Mesodermal cell (in vitro differentiated cells): ENCODE results near the gene RBFOX2.

Experiments
- H3K27ac ChIP-seq: 2 replicates; pipeline ENCODE4 v1.7.0; 2013; ENCODE audit warnings: mild to moderate bottlenecking, low read depth, low read length, moderate library complexity; ENCODE audit not compliant: severe bottlenecking
- H3K36me3 ChIP-seq: 2 replicates; pipeline ENCODE4 v1.7.1; 2013; ENCODE audit warnings: mild to moderate bottlenecking, low read length, moderate library complexity; ENCODE audit not compliant: control insufficient read depth, insufficient read depth
- H3K4me1 ChIP-seq: one replicate; pipeline ENCODE4 v1.7.1; 2013; ENCODE audit warnings: mild to moderate bottlenecking, low read length; ENCODE audit not compliant: insufficient read depth, control insufficient read depth, poor library complexity, severe bottlenecking
- H3K4me3 ChIP-seq: 2 replicates; pipeline ENCODE4 v1.7.0; 2013; ENCODE audit warnings: low read length, control low read depth, mild to moderate bottlenecking; ENCODE audit not compliant: insufficient read depth, poor library complexity, severe bottlenecking; ENCODE audit errors: extremely low read depth
- H3K9me3 ChIP-seq: 2 replicates; pipeline ENCODE4 v1.7.1; 2013; ENCODE audit warnings: mild to moderate bottlenecking, low read length, moderate library complexity; ENCODE audit not compliant: control insufficient read depth
- WGBS, 2 experiments: methylation state at CpG; one replicate each; pipeline ENCODE4 v1.1.5; 2013; ENCODE audit warnings: missing lambda C conversion rate in 2 of 2; ENCODE audit not compliant: insufficient coverage in 2 of 2; 5-methylcytosine and 5-hydroxymethylcytosine counted together

Gene RBFOX2

GRCh38 chr22:36042240-36042639 lies 13.6 kb upstream of the RBFOX2 start:
- H3K4me1 ChIP-seq: no peaks in the 10 kb centered on the region
- H3K9me3 ChIP-seq: no peaks in the 10 kb centered on the region
- H3K36me3 ChIP-seq: no peaks in the 10 kb centered on the region
- H3K4me3 ChIP-seq: no peak overlapping the region
- H3K27ac ChIP-seq: no peak overlapping the region
- WGBS, 2 experiments: 80 to 97% methylated on average over 1 to 3 of the region's 5 CpGs

GRCh38 chr22:36039125-36039524 lies 10.5 kb upstream of the RBFOX2 start:
- H3K27ac ChIP-seq: no peak overlapping the region
- no peaks in the 10 kb centered on the region for H3K36me3 ChIP-seq
- H3K4me1 ChIP-seq: peaks cover 20% of the 10 kb centered on the region
- no peaks in the 10 kb centered on the region for H3K9me3 ChIP-seq
- H3K4me3 ChIP-seq: no peak overlapping the region
- 80% methylated on average over 1 of the region's 3 CpGs; no CpG with 5 or more reads in 1 of the 2 experiments for WGBS, 2 experiments

GRCh38 chr22:36037102-36037758 lies 8.6 kb upstream of the RBFOX2 start:
- 90 to 95% methylated on average over 7 to 8 of the region's 10 CpGs for WGBS, 2 experiments
- Histone ChIP-seq H3K4me1 (peaks cover 20% of the 10 kb centered on the region), H3K4me3 (no peak overlapping the region), H3K27ac (no peak overlapping the region), H3K9me3 (no peaks in the 10 kb centered on the region), H3K36me3 (no peaks in the 10 kb centered on the region)

- Histone ChIP-seq H3K9me3 (no peaks in the 10 kb centered on the region), H3K27ac (peak overlapping the region; percentile 17), H3K4me1 (peaks cover 20% of the 10 kb centered on the region), H3K4me3 (no peak overlapping the region), H3K36me3 (no peaks in the 10 kb centered on the region)
- WGBS, 2 experiments: 81% methylated on average over 3 to 4 of the region's 6 CpGs
Measured at GRCh38 chr22:36036167-36036624, 7.6 kb upstream of the RBFOX2 start.

- Histone ChIP-seq H3K4me3 (no peak overlapping the region), H3K9me3 (no peaks in the 10 kb centered on the region), H3K27ac (no peak overlapping the region), H3K4me1 (peaks cover 20% of the 10 kb centered on the region), H3K36me3 (no peaks in the 10 kb centered on the region)
- 89 to 100% methylated on average over 3 to 5 of the region's 6 CpGs for WGBS, 2 experiments
Measured at GRCh38 chr22:36032611-36033010, 4.0 kb upstream of the RBFOX2 start.

- Histone ChIP-seq H3K36me3 (peaks cover 16% of the 10 kb centered on the region), H3K4me1 (peaks cover 10% of the 10 kb centered on the region), H3K9me3 (no peaks in the 10 kb centered on the region), H3K27ac (no peak overlapping the region), H3K4me3 (peak overlapping the region; percentile 26)
- 71 to 79% methylated on average over 3 to 5 of the region's 7 CpGs for WGBS, 2 experiments
Measured at GRCh38 chr22:36029406-36029755, 757 bp upstream of the RBFOX2 start.

DNA sequence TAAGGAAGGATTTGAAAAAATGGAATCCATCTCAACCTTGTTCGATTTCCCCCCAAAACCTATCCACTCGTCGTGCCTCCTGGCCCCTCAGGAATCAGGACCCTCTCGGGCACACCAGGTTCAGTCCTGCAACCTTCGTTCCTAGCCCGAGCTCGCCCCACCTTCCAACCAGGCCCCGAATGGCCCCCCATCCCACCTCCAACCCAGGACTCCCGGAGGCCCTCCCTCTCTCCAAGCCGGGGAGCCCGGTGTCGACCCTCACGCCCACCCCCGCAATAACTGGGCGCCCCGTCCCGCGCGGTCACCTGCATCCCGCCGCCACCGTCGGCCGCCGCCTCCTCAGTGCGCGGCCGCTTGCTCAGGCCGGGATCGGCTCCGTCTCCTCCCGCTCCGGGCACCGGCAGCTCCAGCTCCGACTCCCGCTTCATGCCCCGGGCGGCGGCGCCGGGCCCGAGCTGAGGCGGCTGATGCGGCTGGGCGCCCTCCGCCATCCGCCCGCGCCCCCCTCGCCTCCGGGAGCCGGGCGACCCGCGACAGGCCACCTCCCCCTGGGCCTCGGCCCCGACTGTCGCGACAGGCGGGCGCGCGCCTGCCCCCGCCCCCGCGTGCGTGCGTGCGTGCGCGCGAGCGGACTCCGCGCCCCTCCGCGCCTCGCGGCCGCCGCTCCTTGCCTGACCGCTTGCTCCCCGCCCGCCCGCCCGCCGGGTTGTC lies 534 bp downstream of the RBFOX2 start:
- Histone ChIP-seq H3K27ac (peak overlapping the region; percentile 81), H3K4me1 (peaks cover 17% of the 10 kb centered on the region), H3K36me3 (peaks cover 16% of the 10 kb centered on the region), H3K4me3 (peak overlapping the region; percentile 98), H3K9me3 (no peaks in the 10 kb centered on the region)
- 0 to 1% methylated on average over 31 of the region's 87 CpGs for WGBS, 2 experiments

DNA sequence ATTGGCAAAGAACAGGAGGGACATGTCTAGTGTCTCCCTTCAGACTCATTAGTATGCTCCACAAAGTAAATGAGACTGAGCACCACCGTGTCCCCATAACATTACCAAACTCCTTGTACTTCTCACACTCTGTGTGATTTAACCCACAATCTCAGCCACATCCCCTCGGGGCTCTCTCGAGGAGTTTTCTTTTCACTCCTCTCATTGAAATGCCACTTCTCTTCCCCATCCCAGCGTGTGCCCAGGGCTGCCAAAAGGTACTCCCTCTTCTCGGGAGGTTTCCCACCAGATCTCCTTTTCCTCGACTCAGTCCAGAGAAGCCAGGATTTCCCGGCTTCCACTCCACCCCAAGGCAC lies 1.1 kb downstream of the RBFOX2 start:
- H3K9me3 ChIP-seq: no peaks in the 10 kb centered on the region
- peak overlapping the region; percentile 75 for H3K27ac ChIP-seq
- 0% methylated on average over 4 to 7 of the region's 7 CpGs for WGBS, 2 experiments
- peaks cover 16% of the 10 kb centered on the region for H3K36me3 ChIP-seq
- H3K4me3 ChIP-seq: peak overlapping the region; percentile 98
- H3K4me1 ChIP-seq: peaks cover 22% of the 10 kb centered on the region

- Histone ChIP-seq H3K9me3 (no peaks in the 10 kb centered on the region), H3K4me3 (peak overlapping the region; percentile 98), H3K27ac (peak overlapping the region; percentile 6), H3K4me1 (peaks cover 30% of the 10 kb centered on the region), H3K36me3 (peaks cover 22% of the 10 kb centered on the region)
Measured at GRCh38 chr22:36026741-36027140, 1.9 kb downstream of the RBFOX2 start.

- H3K4me1 ChIP-seq: peaks cover 35% of the 10 kb centered on the region
- peaks cover 3% of the 10 kb centered on the region for H3K9me3 ChIP-seq
- H3K4me3 ChIP-seq: no peak overlapping the region
- H3K27ac ChIP-seq: no peak overlapping the region
- H3K36me3 ChIP-seq: peaks cover 41% of the 10 kb centered on the region
Measured at GRCh38 chr22:36022697-36023096, 5.9 kb downstream of the RBFOX2 start.

- Histone ChIP-seq H3K36me3 (peaks cover 42% of the 10 kb centered on the region), H3K4me1 (peaks cover 38% of the 10 kb centered on the region), H3K4me3 (no peak overlapping the region), H3K27ac (peak overlapping the region; percentile 0), H3K9me3 (peaks cover 3% of the 10 kb centered on the region)
- WGBS, 2 experiments: 100% methylated on average over 1 of the region's 1 CpG; no CpG with 5 or more reads in 1 of the 2 experiments
Measured at GRCh38 chr22:36022162-36022561, 6.5 kb downstream of the RBFOX2 start.
